Measurements from ENCODE around the gene YEATS4.

YEATS4 gene

DNA sequence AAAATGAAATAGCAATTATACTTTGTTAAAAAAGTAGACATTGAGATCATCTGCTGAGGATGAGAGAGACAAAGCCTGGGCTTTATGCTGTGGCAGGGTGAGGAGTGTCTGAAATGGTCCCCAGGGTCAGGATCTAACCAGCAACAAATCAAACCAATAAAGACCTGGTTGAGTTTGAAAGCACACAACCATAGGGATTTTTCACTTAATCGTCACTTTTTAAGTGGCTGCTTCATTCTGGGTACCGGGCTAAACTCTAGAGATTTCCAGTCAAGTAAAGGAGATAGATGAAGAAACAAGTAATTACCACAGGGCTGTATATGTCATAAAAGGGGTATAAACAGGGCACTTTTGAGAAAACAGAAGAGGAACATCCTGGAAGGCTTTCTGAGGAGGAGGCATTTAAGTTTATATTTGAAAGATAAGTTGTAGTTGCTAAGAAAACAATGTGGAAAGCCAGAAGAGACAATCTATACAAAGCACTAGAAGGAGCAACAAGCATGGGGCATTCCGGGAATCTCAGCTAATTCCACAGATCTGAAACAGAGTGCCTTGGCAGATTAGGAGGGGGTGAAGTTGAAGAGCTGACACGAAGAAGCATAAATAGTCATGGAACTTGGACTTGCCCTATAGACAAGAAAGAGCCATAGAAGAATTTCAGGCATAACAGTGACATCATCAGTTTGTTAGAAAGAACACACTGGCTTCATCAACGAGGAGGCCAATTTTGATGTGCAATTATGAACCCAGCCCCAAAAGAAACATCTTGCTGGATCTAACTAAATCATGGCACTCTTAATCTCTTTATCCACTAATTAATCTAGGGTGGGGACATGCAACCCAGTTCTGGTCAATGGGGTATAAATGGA lies 63.7 kb downstream of the YEATS4 start:
- TF ChIP-seq ZNF274 (IDR thresholded peaks at IDR 0.05; ENCODE audit: low read depth, low read length): no peak
- no peak overlapping the region for H3K4me3 ChIP-seq (ENCODE audit: low read length)

- TF ChIP-seq ZNF274 (IDR thresholded peaks at IDR 0.05; ENCODE audit: low read depth, low read length): no peak
- no peak overlapping the region for H3K4me3 ChIP-seq (ENCODE audit: low read length)
Measured at GRCh38 chr12:69425417-69425816, 65.9 kb downstream of the YEATS4 start.

GRCh38 chr12:69428351-69429073 lies 69.0 kb downstream of the YEATS4 start:
- H3K4me3 ChIP-seq (ENCODE audit: low read length): no peak overlapping the region
- no peak for TF ChIP-seq ZNF274 (IDR thresholded peaks at IDR 0.05; ENCODE audit: low read depth, low read length)

- no peak for TF ChIP-seq ZNF274 (IDR thresholded peaks at IDR 0.05; ENCODE audit: low read depth, low read length)
- H3K4me3 ChIP-seq (ENCODE audit: low read length): no peak overlapping the region
Measured at GRCh38 chr12:69430942-69431590, 71.5 kb downstream of the YEATS4 start.

GRCh38 chr12:69431591-69432222 lies 72.2 kb downstream of the YEATS4 start:
- TF ChIP-seq ZNF274 (IDR thresholded peaks at IDR 0.05; ENCODE audit: low read depth, low read length): no peak
- H3K4me3 ChIP-seq (ENCODE audit: low read length): no peak overlapping the region

DNA sequence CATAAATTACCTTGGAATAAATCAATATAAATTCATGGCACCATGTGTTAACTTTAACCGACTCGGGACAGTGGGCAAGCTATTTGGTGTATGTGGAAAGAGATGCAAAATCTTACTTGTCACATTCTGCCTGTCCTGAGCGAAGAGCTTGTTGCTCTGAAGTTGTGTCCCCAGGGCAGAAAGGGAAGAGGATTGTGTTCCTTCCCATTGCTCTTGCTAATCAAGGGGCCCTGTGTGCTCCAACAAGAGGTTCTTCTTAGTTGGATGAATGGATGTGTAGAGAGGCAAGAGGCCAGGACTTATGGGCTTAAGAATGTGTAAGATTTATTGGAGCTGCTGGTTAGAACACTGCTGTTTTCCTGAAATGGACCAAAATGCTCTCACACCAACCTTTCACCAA lies 74.1 kb downstream of the YEATS4 start:
- no peak for TF ChIP-seq ZNF274 (IDR thresholded peaks at IDR 0.05; ENCODE audit: low read depth, low read length)

DNA sequence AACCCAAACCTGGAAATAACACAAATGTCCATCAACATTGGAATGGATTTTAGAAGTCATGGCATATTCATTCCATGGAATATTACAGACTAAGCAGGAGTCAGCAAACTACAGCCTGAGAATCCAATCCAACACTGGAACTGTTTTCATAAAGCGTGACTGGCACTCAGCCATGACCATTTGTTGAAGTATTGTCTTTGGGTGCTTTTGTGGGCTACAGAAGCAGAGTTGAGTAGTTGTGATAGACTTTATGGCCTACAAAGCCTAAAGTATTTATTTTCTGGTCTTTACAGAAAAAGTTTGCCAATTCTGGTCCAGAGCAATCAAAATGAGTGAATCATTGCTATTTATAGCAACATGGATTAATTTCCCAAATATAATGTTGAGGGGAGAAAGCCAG lies 76.1 kb downstream of the YEATS4 start:
- no peak overlapping the region for H3K4me3 ChIP-seq (ENCODE audit: low read length)
- no peak for TF ChIP-seq ZNF274 (IDR thresholded peaks at IDR 0.05; ENCODE audit: low read depth, low read length)

More for the DNA sequence above, 74.1 kb downstream of the YEATS4 start:
- no peak overlapping the region for H3K4me3 ChIP-seq (ENCODE audit: low read length)

GRCh38 chr12:69437073-69437472 lies 77.5 kb downstream of the YEATS4 start:
- no peak overlapping the region for H3K4me3 ChIP-seq (ENCODE audit: low read length)
- TF ChIP-seq ZNF274 (IDR thresholded peaks at IDR 0.05; ENCODE audit: low read depth, low read length): no peak

DNA sequence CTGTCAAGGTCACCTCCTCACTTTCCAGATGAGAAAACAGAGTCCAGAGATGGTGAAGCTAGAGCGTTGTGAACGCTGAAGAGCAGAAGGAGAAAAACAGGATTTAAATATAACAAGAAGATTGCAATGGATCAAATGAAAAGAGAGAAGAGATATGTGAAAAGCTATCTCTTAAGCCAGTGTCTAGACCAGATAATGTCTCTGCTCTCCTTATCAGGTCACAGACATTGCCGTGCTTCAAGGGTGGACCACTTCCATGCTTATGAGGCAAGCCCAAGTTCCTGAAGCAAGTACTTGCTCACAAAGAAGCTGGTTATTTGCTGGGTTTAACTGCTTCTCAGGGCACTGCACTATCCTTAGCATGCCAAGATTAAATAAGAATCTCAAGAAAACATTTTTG lies 79.0 kb downstream of the YEATS4 start:
- TF ChIP-seq ZNF274 (IDR thresholded peaks at IDR 0.05; ENCODE audit: low read depth, low read length): no peak
- H3K4me3 ChIP-seq (ENCODE audit: low read length): no peak overlapping the region

GRCh38 chr12:69440016-69440415 lies 80.5 kb downstream of the YEATS4 start:
- no peak for TF ChIP-seq ZNF274 (IDR thresholded peaks at IDR 0.05; ENCODE audit: low read depth, low read length)
- H3K4me3 ChIP-seq (ENCODE audit: low read length): no peak overlapping the region

Measured in GM08714 (cell line).